Activated naive CD8-positive, alpha-beta T cell treated with anti-CD3 and anti-CD28 coated beads, Interleukin-2, amount 50 U/mL, for 16 hours (primary cell): ENCODE results near the gene TASP1.

Experiments used
- DNase-seq: peaks from one replicate; pipeline ENCODE4 v3.0.0-alpha.2; 2020; ENCODE audit warnings: low read depth, low spot score

TASP1 gene

DNA sequence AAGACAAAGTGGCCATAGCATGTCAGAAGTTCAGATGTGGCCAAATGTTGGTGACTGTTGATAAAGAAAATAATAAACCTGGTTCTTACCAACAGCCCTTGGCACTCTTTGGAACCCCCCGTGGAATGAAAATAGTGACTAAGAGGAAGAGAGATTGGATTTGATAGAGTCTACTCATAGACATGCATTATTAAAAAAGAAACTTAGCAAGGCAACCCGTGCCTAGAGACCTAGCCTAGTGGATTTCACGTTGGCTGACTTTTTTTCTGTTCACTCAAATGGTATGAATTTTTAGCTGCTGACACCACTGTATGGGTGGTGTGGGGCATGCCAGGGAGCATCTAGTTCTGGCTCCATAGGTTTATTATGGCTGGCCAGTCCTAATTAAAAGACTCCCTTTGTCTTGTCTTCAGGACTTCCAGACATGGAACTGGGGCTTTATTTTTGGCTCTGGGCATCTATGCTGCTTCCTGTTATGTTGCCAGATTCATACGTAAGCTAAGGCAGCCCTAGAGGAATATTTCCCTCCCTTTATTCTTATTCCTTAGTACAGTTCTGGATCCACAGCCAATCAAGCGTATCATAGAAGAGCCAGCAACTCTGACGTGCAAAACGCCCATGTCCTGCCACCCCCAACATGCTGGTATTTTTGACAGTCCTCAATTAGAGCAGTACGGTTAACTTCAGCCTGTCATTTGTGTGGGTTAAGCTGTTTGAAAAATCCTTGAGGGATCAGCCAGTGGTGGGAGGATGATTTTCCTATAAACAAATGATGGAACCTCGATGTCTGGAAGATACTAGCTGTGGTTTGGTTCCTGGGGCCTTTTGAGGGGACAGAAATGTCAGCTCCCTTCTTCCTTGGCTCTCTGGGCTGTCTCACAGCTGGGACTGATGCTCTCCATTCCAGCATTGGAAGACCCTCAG is 290.2 kb downstream of the TASP1 start:
- DNase-seq, result no peak

DNA sequence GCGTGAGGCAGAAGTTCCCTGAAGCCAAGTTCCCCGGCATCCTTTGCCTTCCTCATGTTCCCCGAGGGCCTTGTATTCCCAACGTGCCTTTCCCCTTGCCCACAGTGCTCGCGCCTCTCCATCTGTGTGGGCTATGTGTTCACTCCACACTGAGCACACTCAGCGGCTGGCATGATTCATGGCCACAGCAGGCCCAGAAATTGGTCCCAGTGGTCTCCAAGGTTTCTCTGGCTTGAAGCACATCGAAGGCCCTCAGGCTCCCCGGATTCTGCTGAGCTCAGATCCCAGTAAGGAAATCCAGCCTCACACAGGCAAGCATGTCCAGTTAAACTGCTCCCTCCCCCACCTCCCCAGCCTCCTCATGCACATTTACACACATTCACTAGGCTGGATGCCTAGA is 294.1 kb downstream of the TASP1 start:
- DNase-seq, result no peak

DNA sequence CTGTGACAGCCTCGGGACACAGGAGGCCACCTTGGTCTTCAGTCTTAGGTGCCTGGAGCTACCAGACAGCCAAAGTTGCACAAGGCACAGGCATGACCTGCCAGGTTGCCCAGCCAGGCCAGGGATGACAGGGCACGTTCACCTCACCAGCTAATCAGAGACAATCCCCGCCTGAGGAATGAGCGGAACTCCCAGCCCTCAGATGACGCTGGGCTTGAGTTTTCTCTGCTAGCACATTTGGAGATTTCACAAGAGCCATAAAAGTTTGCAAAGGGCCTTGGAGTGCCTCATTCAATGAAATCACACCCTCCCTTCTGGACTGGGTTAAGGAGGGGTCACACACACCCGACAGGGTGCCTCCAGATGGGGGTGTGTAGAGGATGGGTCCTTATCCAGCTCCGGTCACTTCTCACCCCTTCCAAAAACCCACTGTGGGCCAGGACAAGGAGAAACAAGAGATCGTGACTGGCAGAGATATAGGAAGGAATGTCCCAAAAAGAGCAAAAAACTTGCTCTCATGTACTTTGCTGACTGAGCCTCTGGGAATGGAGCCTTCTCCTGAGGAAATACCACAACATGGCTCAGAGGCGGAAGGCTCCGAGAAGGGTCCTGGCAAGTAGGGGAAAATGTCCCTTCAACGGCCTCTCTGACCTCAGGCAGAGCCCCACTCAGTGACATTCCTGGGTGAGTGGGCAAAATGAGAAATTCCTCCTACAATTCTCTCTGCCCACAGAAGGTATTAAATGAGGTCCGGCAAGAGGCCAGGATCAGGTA is 296.1 kb downstream of the TASP1 start:
- DNase-seq, result no peak

DNA sequence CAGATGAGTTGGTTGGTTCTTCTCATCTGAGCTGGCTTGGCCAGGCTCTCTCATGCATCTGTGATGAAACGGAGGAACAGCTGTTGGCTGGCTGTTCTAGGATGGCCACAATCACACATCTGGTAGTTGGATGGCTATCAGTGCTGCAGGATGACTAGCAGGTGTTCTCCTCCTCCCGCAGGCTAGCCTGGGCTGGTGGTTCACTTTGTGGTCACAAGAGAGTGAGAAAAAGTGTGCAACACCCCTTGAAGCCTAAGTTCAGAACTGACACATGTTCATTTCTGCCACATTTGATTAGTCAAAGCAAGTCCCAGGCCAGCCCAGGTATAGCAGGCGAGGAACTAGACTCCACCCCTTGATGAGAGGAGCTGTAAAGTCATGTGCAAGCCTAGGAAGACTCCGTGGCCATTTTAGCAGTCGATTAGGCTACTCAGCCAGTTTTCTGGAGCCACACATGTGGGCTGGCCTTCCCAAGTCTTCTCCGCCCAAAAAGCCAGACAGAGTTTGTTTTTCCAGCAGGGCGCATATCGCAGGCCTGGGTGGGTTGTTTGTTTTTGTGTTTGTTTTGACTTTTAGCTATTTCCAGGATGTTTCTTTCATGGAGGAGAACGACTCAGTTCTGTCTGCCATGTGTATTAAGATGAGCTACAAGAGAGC is 296.9 kb downstream of the TASP1 start:
- DNase-seq, result no peak

DNA sequence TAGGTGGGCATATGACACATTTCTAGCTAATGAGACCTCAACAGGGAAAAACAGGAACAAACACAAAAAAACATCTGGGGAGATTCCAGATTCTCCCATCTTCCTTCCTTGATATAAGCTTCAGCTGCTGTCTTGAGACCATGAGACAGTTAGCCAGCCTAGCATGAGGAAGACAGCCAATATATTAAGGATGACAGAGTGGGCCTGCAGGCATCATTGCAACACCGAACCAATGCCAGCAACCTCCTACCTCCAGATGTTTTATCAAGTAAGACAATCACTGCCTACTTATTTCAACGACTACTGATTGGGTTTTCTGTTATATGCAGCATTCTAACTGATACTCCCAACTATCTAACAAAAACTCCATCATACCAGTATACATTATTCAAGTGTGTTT is 298.6 kb downstream of the TASP1 start:
- no peak for DNase-seq
